Testis (tissue), 2 donors: ENCODE results near the gene KRCC1.

Experiments
- CTCF ChIP-seq, 3 experiments: fragments of 450-650 bp in 2 of 3; fragments of 200-600 bp in 1 of 3; sonication (generic) in 1 of 3; IDR thresholded peaks; one replicate each; pipeline ENCODE4 v1.5.1; 2016 to 2019; ENCODE audit warnings: antibody characterized with exemption in 3 of 3, mild to moderate bottlenecking in 2 of 3, moderate library complexity in 1 of 3
- POLR2A ChIP-seq: fragments of 450-650 bp; IDR thresholded peaks from one replicate; pipeline ENCODE4 v1.6.1; 2017; ENCODE audit warnings: antibody characterized with exemption, mild to moderate bottlenecking, moderate library complexity

GRCh38 chr2:88061295-88061694 is 5.7 kb upstream of the KRCC1 start:
- TF ChIP-seq CTCF (IDR thresholded peaks at IDR 0.05) (no peak), POLR2A (no peak)
